SU-DHL-6 (cell line): Measurements from ENCODE around the gene CYP2A6.
A peak's percentile ranks its signal among the peaks of the same experiment; 100 is the strongest.

Source experiments
- H2AFZ ChIP-seq: fragments of 200-600 bp; sonication (generic); 2 replicates; pipeline ENCODE4 v1.6.1; 2014; ENCODE audit warnings: low read depth, mild to moderate bottlenecking, moderate library complexity, mixed read lengths, antibody characterized with exemption, low read length; ENCODE audit not compliant: severe bottlenecking
- H3F3A ChIP-seq: fragments of 200-600 bp; shearing (Covaris generic); 2 replicates; pipeline ENCODE4 v1.6.0; 2016; ENCODE audit warnings: antibody characterized with exemption, mild to moderate bottlenecking; ENCODE audit not compliant: insufficient read depth
- H3K27ac ChIP-seq: fragments of 200-600 bp; sonication (generic); 2 replicates; pipeline ENCODE4 v1.5.1; 2016; ENCODE audit warnings: low read depth, mild to moderate bottlenecking, low read length, moderate library complexity, mixed read lengths
- H3K27me3 ChIP-seq: fragments of 200-600 bp; sonication (generic), shearing (Covaris generic); 2 replicates; pipeline ENCODE4 v1.6.0; 2014; ENCODE audit warnings: mild to moderate bottlenecking, low read length
- H3K36me3 ChIP-seq: fragments of 200-600 bp; sonication (generic); 2 replicates; pipeline ENCODE4 v1.6.1; 2014; ENCODE audit warnings: mild to moderate bottlenecking, low read length, mixed read lengths
- H3K4me2 ChIP-seq: fragments of 300-600, 200-600 bp; shearing (Covaris generic), sonication (generic); 2 replicates; pipeline ENCODE4 v1.6.0; 2014; ENCODE audit warnings: low read length, low read depth, mild to moderate bottlenecking; ENCODE audit not compliant: poor library complexity, severe bottlenecking
- H3K4me3 ChIP-seq: fragments of 200-600 bp; sonication (generic); 2 replicates; pipeline ENCODE4 v1.5.1; 2014; ENCODE audit warnings: antibody characterized with exemption, low read length, mild to moderate bottlenecking, mixed read lengths; ENCODE audit not compliant: insufficient read depth, poor library complexity, severe bottlenecking
- H3K79me2 ChIP-seq: fragments of 200-600 bp; sonication (generic); 2 replicates; pipeline ENCODE4 v1.6.1; 2014; ENCODE audit warnings: mild to moderate bottlenecking, low read length, moderate library complexity; ENCODE audit not compliant: insufficient read depth
- H3K9ac ChIP-seq: fragments of 200-600 bp; sonication (generic); 2 replicates; pipeline ENCODE4 v1.7.0; 2014; ENCODE audit warnings: mild to moderate bottlenecking, low read length
- H3K9me2 ChIP-seq: fragments of 200-600 bp; sonication (generic); replicated peaks from 2 replicates; pipeline ENCODE4 v1.6.1; 2014; ENCODE audit warnings: low read length; ENCODE audit not compliant: insufficient read depth
- H3K9me3 ChIP-seq: fragments of 200-600 bp; sonication (generic); 2 replicates; pipeline ENCODE4 v1.6.1; 2014; ENCODE audit warnings: low read length, mixed read lengths; ENCODE audit not compliant: insufficient read depth
- H4K20me1 ChIP-seq: fragments of 200-600 bp; sonication (generic); 2 replicates; pipeline ENCODE4 v1.6.1; 2014; ENCODE audit warnings: low read depth, mild to moderate bottlenecking, antibody characterized with exemption, low read length, moderate library complexity, mixed read lengths
- EZH2phosphoT487 ChIP-seq: fragments of 200-600 bp; sonication (generic), shearing (Covaris generic); conservative IDR thresholded peaks from 2 replicates; pipeline ENCODE4 v1.6.1; 2018; ENCODE audit warnings: mild to moderate bottlenecking, antibody characterized with exemption, low read length, moderate library complexity, mixed read lengths
- TF ChIP-seq, protein P1 (sequence below): fragments of 200-600 bp; sonication (generic); IDR thresholded peaks from one replicate; pipeline ENCODE4 v1.5.1; 2017; ENCODE audit warnings: antibody characterized with exemption, mild to moderate bottlenecking, low read length, moderate library complexity; ENCODE audit not compliant: insufficient read depth, poor library complexity, severe bottlenecking

CYP2A6 gene

DNA sequence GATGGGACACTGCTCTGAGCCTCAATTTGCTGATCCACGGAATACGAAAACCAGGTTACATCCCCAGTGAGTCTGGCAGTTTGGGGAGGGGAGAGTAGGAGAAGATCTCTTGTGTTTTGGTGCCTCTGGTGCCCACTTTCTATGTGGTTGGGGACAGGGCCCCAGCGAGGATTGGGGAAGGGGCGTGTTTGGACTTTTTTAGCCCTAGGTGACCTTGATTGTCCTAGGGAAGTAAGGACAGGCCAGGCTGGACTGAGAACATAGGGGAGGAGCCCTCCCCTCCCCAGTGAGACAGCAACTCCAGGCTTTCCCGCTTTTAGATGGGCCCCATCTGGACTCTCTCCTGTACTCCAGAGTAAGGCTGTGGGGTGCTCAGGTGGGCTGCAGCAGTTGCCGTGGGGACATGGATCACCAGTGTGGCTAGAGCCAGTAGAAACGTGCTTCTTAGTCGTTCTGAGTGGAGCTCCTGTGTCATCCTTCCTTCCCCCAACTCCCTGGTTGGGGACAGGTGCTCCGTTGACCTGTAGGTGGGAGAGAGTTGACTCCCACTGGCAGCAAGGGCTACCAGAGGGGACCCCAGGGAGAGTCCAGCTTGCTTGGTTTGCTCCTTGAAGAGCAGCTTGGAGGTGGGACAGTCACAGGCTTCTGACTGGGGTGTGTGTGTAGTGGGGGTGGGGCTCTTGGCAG lies 46.9 kb downstream of the CYP2A6 start:
- Histone ChIP-seq H2AFZ (no peak overlapping the region), H3K36me3 (no peaks in the 10 kb centered on the region), H3K4me3 (no peak overlapping the region), H4K20me1 (no peaks in the 10 kb centered on the region), H3K27ac (peak overlapping the region; percentile 60), H3K27me3 (no peaks in the 10 kb centered on the region), H3K9ac (peak overlapping the region; percentile 95), H3K4me2 (peak overlapping the region; percentile 83), H3K9me2 (no peaks in the 10 kb centered on the region), H3K79me2 (peaks cover 72% of the 10 kb centered on the region), H3F3A (peaks cover 5% of the 10 kb centered on the region), H3K9me3 (no peaks in the 10 kb centered on the region)
- TF ChIP-seq EZH2phosphoT487 = no peak
- TF ChIP-seq, protein P1, sequence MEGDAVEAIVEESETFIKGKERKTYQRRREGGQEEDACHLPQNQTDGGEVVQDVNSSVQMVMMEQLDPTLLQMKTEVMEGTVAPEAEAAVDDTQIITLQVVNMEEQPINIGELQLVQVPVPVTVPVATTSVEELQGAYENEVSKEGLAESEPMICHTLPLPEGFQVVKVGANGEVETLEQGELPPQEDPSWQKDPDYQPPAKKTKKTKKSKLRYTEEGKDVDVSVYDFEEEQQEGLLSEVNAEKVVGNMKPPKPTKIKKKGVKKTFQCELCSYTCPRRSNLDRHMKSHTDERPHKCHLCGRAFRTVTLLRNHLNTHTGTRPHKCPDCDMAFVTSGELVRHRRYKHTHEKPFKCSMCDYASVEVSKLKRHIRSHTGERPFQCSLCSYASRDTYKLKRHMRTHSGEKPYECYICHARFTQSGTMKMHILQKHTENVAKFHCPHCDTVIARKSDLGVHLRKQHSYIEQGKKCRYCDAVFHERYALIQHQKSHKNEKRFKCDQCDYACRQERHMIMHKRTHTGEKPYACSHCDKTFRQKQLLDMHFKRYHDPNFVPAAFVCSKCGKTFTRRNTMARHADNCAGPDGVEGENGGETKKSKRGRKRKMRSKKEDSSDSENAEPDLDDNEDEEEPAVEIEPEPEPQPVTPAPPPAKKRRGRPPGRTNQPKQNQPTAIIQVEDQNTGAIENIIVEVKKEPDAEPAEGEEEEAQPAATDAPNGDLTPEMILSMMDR = no peak

DNA sequence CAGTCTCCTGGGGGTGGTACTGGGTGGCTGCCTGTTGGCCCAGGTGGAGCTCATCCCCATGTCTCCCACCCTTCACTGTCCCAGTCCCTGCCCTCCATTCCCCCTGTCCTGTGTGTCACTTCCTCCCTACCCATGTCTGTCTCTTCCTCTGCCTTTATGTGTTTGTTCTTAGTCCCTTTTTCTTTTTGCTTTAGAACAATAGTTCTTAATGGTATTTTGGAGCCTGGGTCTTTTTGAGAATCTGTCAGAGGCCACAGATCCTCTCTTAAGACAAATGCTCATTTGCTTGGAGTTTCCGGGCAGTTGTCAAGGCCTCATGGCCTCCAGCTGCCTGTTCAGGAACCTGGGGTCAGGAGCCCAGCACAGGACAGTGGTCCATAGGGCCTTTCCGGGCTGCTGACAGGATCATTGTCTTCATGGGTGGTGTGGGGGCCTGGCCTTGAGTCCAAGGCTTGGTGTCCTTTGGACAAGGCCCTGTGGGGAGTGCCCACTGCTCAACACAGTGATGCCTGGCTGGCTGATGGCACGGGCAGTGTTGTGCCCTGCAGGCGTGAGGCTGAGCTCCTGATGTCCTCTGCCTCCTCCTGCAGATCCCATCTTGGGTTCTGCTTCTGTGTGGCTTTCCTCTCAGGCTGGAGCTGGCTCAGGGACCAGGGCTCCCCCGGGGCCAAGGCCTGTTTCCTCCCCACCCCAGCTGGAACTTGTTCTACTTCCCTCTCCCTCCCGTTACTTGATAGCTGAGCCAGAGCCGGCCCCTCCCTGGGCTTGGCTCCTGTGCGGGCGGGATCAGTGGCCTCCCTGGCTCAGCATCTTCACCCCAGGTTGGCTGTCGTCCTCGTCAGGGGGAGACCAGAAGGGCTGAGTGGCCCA lies 47.7 kb downstream of the CYP2A6 start:
- Histone ChIP-seq H2AFZ (no peak overlapping the region), H3K36me3 (no peaks in the 10 kb centered on the region), H3K27ac (peak overlapping the region; percentile 60), H3K27me3 (no peaks in the 10 kb centered on the region), H3K4me2 (peak overlapping the region; percentile 83), H3K79me2 (peaks cover 71% of the 10 kb centered on the region), H3K4me3 (peak overlapping the region; percentile 8), H3K9ac (peak overlapping the region; percentile 95), H3F3A (peaks cover 12% of the 10 kb centered on the region), H4K20me1 (no peaks in the 10 kb centered on the region), H3K9me3 (no peaks in the 10 kb centered on the region), H3K9me2 (no peaks in the 10 kb centered on the region)
- TF ChIP-seq, protein P1 = no peak
- TF ChIP-seq EZH2phosphoT487 = no peak

DNA sequence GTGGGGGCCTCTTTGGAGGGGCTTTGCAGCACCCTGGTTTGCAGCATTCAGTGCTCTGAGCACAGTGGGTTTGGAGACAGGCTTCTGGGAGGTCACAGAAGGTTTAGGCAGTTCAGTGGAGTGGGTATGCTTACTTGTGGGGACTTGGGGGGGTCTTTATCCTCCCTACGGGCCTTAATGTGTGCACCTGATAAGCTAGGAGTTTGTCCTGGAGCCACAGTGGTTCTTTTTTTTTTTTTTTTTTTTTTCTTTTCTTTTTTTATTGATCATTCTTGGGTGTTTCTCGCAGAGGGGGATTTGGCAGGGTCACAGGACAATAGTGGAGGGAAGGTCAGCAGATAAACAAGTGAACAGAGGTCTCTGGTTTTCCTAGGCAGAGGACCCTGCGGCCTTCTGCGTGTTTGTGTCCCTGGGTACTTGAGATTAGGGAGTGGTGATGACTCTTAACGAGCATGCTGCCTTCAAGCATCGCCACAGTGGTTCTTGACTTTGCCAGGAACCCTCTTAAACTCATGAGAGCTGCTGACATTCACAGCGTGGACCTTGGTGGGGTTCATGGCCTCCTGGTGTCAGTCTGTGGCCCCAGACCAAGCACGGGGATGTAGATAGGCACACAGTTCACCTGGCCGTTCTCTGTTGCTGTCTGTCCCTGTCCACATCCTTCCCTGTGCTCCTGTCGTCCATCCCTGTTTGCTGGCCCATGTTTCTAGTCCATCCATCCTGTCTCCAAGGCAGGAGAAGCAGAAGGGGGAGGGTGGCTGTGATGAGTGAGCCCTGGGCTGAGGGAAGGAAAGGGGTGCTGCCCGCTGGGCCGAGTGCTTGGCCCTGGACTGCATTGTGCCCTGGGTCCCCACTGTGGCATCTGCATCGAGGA lies 48.6 kb downstream of the CYP2A6 start:
- no peaks in the 10 kb centered on the region for H3K36me3 ChIP-seq
- no peaks in the 10 kb centered on the region for H4K20me1 ChIP-seq
- peaks cover 15% of the 10 kb centered on the region for H3F3A ChIP-seq
- TF ChIP-seq, protein P1 = no peak
- TF ChIP-seq EZH2phosphoT487 = no peak
- H3K4me2 ChIP-seq = peak overlapping the region; percentile 83
- H3K9me2 ChIP-seq = no peaks in the 10 kb centered on the region
- peak overlapping the region; percentile 29 for H3K4me3 ChIP-seq
- no peak overlapping the region for H2AFZ ChIP-seq
- H3K9ac ChIP-seq = peak overlapping the region; percentile 95
- H3K27ac ChIP-seq = peak overlapping the region; percentile 60
- H3K79me2 ChIP-seq = peaks cover 65% of the 10 kb centered on the region
- H3K27me3 ChIP-seq = no peaks in the 10 kb centered on the region
- no peaks in the 10 kb centered on the region for H3K9me3 ChIP-seq
